Measurements from ENCODE around the gene RTTN.
A peak's percentile ranks its signal among the peaks of the same experiment; 100 is the strongest.

The RTTN gene

DNA sequence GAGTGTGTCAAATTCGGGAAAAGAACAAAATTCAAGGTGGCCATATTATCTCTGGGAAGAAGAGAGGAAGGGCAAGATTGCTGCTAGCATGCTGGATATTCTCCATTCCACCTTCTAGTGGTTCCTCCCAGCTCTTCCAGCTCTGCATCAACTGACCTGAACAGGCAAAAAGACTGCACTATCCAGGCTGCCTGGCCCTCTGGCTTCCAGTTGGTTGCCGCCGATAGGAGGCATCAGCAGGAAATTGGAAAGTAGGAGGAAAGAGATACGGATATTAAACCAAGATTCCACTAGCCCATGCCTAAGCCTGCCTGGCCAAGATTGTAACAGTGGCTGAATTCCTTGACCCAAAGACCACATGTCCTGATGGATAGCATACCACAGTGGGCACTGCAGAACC, 1.7 kb upstream of the RTTN start:
- Histone ChIP-seq H4K20me1 (ENCODE audit: low read depth, low read length) (no peaks in the 10 kb centered on the region), H3K9me2 (replicated peaks; ENCODE audit: insufficient read depth, low read length) (no peaks in the 10 kb centered on the region), H3K36me3 (ENCODE audit: low read length) (no peaks in the 10 kb centered on the region), H2AFZ (ENCODE audit: low read depth, low read length, severe bottlenecking) (peak overlapping the region; percentile 95), H3K9me3 (ENCODE audit: insufficient read depth, low read length) (no peaks in the 10 kb centered on the region), H3K4me3 (ENCODE audit: insufficient read depth, low read length, poor library complexity, severe bottlenecking) (no peak overlapping the region), H3K27me3 (ENCODE audit: low read length) (no peaks in the 10 kb centered on the region), H3K27ac (ENCODE audit: low read depth, low read length) (no peak overlapping the region), H3K9ac (ENCODE audit: low read length) (no peak overlapping the region), H3F3A (ENCODE audit: insufficient read depth) (no peaks in the 10 kb centered on the region; the same call in 1 of the 2 replicates), H3K79me2 (ENCODE audit: insufficient read depth, low read length) (peaks cover 21% of the 10 kb centered on the region), H3K4me2 (ENCODE audit: low read depth, low read length, poor library complexity, severe bottlenecking) (no peak overlapping the region)
- TF ChIP-seq, protein P1, sequence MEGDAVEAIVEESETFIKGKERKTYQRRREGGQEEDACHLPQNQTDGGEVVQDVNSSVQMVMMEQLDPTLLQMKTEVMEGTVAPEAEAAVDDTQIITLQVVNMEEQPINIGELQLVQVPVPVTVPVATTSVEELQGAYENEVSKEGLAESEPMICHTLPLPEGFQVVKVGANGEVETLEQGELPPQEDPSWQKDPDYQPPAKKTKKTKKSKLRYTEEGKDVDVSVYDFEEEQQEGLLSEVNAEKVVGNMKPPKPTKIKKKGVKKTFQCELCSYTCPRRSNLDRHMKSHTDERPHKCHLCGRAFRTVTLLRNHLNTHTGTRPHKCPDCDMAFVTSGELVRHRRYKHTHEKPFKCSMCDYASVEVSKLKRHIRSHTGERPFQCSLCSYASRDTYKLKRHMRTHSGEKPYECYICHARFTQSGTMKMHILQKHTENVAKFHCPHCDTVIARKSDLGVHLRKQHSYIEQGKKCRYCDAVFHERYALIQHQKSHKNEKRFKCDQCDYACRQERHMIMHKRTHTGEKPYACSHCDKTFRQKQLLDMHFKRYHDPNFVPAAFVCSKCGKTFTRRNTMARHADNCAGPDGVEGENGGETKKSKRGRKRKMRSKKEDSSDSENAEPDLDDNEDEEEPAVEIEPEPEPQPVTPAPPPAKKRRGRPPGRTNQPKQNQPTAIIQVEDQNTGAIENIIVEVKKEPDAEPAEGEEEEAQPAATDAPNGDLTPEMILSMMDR (IDR thresholded peaks at IDR 0.05; ENCODE audit: insufficient read depth, low read length, poor library complexity, severe bottlenecking): no peak
- TF ChIP-seq EZH2phosphoT487 (conservative IDR thresholded peaks at IDR 0.05; ENCODE audit: low read length): no peak

DNA sequence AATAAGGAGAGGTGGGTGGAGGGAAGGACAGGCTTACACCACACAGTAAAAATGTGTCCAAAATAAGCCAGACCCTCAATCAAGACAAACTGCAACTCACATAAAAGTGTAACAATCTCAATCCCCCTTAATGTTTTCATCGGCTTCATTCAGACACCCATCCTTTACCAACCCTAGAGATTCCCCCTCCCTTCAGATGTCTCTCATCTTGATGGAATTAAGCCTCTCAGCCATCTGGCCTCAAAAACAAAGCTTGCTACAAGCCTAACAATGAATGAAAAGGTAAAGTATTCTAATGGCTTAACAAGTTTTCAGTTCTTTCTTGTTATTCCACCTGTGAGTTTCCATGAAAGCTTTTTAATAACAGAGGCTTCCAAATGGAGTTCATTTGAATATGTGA, 5.2 kb downstream of the RTTN start:
- Histone ChIP-seq H4K20me1 (ENCODE audit: low read depth, low read length) (no peaks in the 10 kb centered on the region), H3F3A (ENCODE audit: insufficient read depth) (no peaks in the 10 kb centered on the region; the same call in 1 of the 2 replicates), H3K79me2 (ENCODE audit: insufficient read depth, low read length) (peaks cover 19% of the 10 kb centered on the region), H2AFZ (ENCODE audit: low read depth, low read length, severe bottlenecking) (no peak overlapping the region), H3K27me3 (ENCODE audit: low read length) (no peaks in the 10 kb centered on the region), H3K9ac (ENCODE audit: low read length) (no peak overlapping the region), H3K4me2 (ENCODE audit: low read depth, low read length, poor library complexity, severe bottlenecking) (no peak overlapping the region), H3K27ac (ENCODE audit: low read depth, low read length) (no peak overlapping the region), H3K9me2 (replicated peaks; ENCODE audit: insufficient read depth, low read length) (no peaks in the 10 kb centered on the region), H3K4me3 (ENCODE audit: insufficient read depth, low read length, poor library complexity, severe bottlenecking) (no peak overlapping the region), H3K9me3 (ENCODE audit: insufficient read depth, low read length) (no peaks in the 10 kb centered on the region), H3K36me3 (ENCODE audit: low read length) (peaks cover 18% of the 10 kb centered on the region; the same call in 1 of the 2 replicates)
- TF ChIP-seq, protein P1 (IDR thresholded peaks at IDR 0.05; ENCODE audit: insufficient read depth, low read length, poor library complexity, severe bottlenecking): no peak
- no peak for TF ChIP-seq EZH2phosphoT487 (conservative IDR thresholded peaks at IDR 0.05; ENCODE audit: low read length)

DNA sequence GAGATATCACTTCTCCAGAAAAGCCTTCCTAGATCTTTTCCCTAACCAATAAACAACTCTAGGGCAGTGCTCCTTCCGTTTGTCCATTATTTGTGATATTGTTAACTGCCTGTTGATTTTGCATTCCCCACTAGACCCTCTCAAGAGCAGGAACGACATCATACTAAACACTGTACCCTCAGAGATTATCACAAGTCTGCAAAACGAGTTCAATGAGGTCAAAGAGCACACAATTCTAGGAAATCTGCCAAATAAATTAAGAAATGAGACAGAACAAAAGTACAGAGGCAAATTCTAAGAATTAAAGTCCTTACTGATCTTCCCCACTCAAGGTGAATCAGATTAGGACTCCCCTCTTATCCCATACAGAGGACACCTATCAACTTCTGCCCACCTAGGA, 7.6 kb downstream of the RTTN start:
- H3K36me3 ChIP-seq (ENCODE audit: low read length): peaks cover 19% of the 10 kb centered on the region; the same call in 1 of the 2 replicates
- H3K27me3 ChIP-seq (ENCODE audit: low read length): no peaks in the 10 kb centered on the region
- no peak overlapping the region for H3K9ac ChIP-seq (ENCODE audit: low read length)
- no peaks in the 10 kb centered on the region for H3K9me2 ChIP-seq (replicated peaks; ENCODE audit: insufficient read depth, low read length)
- no peak overlapping the region for H3K4me2 ChIP-seq (ENCODE audit: low read depth, low read length, poor library complexity, severe bottlenecking)
- no peaks in the 10 kb centered on the region for H3K79me2 ChIP-seq (ENCODE audit: insufficient read depth, low read length)
- H2AFZ ChIP-seq (ENCODE audit: low read depth, low read length, severe bottlenecking): no peak overlapping the region
- no peak overlapping the region for H3K27ac ChIP-seq (ENCODE audit: low read depth, low read length)
- H3K4me3 ChIP-seq (ENCODE audit: insufficient read depth, low read length, poor library complexity, severe bottlenecking): no peak overlapping the region
- H3K9me3 ChIP-seq (ENCODE audit: insufficient read depth, low read length): no peaks in the 10 kb centered on the region
- TF ChIP-seq EZH2phosphoT487 (conservative IDR thresholded peaks at IDR 0.05; ENCODE audit: low read length): no peak
- TF ChIP-seq, protein P1 (IDR thresholded peaks at IDR 0.05; ENCODE audit: insufficient read depth, low read length, poor library complexity, severe bottlenecking): no peak
- no peaks in the 10 kb centered on the region; the same call in 1 of the 2 replicates for H3F3A ChIP-seq (ENCODE audit: insufficient read depth)
- H4K20me1 ChIP-seq (ENCODE audit: low read depth, low read length): no peaks in the 10 kb centered on the region

Measured in SU-DHL-6 (cell line).